Measurements from ENCODE around the gene KIF9.
"Not testable (repeated sequence)": the region's sequence is repeated elsewhere in the genome, so short reads cannot be mapped to it uniquely, and the experiment has no call there.

Gene KIF9

DNA sequence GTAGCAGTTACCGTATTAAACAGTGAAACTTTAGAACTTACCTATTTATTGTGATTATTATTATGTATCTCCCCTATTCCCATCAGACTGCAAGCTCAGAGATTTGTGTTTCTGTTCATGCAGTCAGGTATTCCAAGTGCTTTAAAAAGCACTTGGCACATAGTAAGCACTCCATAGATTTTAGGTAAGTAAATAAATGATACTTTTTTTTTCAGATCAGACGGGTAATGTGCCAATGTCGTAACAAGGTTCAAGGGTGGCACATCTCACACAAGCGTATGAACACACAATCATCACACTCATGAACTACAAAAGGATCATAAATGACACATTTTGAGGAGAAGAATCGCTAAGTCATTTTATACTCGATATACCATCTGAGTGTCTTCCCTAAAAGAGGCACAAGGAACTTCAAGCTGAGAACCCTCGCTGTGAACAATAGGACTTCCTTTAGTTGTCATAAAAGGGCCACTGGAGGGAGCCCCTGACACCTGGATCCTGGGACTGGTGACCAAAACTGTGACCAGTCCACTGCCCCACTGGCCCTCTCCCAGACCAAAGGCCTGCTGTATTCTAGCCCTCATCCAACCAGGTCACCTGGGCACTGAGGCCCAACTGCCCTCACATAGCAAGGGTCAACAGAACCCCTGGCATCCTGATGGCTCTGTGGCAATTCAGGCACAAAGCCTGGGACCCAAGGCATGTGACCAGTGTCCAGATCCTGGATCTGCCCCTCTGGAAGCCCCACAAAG is 32.1 kb downstream of the KIF9 start:
- no peak for DNase-seq

- DNase-seq: no peak
These were observed 35.2 kb downstream of the KIF9 start for GRCh38 chr3:47247131-47248064.

GRCh38 chr3:47245271-47245670 is 37.3 kb downstream of the KIF9 start:
- DNase-seq: no peak

- DNase-seq: no peak
These were observed 38.0 kb downstream of the KIF9 start for GRCh38 chr3:47244531-47245100.

- DNase-seq: no peak
These were observed 39.0 kb downstream of the KIF9 start for GRCh38 chr3:47243419-47244147.

- DNase-seq: no peak
These were observed 42.7 kb downstream of the KIF9 start for GRCh38 chr3:47239929-47240328.

GRCh38 chr3:47238017-47238416 is 44.6 kb downstream of the KIF9 start:
- no peak for DNase-seq

DNA sequence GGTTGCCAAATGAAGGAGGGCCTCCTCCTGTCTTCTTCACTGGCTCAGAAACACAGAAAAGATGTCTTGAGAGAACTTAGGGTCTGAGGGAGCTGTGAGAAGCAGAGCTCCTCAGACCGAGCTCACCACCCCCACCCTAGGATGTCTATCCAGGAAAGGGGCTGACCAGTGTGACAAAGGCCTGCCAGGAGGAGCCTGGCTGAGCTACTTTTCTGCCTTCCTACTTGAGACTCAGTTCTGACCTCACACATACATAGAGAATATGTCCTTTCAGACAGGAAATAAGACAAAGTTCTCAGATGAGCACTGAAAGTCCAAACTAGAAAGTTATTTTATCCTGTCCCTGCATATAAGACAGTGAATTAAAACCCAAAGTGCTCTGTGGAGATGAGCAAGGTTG is 54.5 kb downstream of the KIF9 start:
- DNase-seq: no peak

DNA sequence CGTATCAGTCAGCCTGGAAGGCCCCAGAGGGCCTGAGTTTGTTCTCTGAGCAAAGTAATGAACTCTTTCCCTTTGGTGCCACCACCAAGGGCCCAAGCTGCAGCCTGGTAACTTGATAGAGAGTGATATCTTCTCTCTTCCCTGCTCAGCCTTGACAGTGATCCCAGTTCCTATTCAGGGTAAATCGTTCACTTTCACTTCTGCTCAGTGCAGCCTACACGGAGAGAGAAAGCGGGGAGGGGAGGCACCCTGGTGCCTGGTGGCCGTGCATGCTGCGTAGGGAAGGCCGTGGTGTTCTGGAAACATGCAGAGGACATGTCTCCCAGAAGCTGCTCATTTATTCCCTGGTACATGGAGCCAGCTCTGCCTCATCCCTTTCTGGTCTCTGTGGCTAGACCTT is 54.9 kb downstream of the KIF9 start:
- DNase-seq: no peak

DNA sequence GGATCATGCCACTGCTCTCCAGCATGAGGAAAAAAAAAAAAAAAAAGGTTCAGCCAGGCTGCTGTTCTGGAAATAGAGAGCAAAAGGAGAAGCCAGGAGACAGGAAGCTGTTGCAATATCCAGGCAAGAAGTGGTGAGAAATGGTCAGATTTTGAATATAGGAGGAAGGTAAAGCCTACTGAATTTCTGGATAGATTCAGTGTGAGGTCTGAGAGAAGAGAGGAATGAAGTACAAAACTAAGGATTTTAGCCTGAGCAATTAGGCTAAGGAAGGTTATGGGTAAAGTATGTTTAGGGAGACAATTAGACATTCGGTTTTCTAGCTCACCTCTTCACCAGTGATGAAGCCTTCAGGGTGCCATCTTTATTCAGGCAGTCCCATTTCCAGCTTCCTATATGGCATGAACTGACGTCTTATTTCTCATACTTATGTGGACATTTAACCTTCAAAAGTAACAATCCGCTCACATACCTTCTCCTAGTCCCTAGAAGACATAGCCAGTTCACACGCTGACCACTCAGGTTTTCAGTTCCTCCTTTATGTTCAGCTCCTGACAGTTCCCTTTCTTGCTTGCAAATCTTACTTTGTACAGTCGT is 57.2 kb downstream of the KIF9 start:
- DNase-seq: no peak

DNA sequence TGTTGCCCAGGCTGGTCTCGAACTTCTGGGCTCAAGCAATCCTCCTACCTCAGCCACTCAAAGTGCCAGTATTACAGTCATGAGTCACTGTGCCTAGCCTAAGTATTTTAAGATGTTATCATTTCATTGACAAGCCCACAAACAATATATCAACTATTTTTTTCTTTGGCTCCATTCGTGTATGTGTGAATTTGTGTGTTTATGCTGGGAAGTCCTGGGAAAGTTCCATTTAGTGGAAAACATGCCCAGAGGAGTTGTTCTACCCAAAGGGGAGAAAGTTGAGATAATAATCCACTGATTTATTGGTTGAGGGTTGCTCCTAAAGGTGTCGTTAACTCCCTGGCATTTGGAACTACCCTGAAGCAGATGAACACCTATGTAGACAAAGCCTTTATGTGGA is 58.8 kb downstream of the KIF9 start:
- DNase-seq: no peak

GRCh38 chr3:47221798-47222197 is 60.8 kb downstream of the KIF9 start:
- no peak for DNase-seq

DNA sequence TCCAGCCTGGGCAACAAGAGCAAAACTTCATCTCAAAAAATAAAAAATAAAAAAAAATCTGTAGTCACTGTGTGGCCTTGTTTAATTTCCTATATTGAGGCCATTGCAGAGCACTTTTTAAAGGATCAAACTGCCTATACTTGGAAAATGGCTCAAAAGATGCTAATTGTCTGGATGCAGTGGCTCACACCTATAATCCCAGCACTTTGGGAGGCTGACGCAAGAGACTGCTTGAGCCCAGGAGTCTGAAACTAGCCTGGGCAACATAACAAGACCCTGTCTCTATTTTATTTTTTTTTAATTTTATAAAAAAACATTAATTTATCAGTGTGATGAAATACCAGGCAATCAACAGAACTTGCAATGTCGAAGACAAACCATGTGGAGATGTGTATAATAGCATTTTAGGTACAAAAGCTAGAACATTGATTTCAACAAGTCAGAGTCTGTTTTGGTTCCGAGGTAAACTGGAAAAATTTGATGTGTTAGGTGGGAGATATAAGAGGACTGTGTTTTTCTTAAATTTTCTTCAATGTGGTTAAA is 71.7 kb downstream of the KIF9 start:
- no peak for DNase-seq

DNA sequence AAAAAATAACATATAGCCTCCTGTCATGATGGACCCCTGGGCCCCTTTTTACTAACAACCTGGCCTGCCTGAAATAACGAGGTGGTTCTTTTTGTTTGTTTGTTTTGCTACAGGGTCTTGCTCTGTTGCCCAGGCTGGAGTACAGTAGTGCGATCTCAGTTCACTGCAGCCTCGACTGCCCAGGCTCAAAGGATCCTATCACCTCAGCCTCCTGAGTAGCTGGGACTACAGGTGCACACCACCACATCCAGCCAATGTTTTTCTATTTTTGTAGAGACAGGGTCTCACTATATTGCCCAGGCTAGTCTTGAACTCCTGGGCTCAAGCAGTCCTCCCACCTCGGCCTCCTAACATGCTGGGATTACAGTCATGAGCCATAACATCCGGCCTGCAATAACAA is 76.6 kb downstream of the KIF9 start:
- DNase-seq: not testable (repeated sequence)

GRCh38 chr3:47204875-47205274 is 77.7 kb downstream of the KIF9 start:
- no peak for DNase-seq

DNA sequence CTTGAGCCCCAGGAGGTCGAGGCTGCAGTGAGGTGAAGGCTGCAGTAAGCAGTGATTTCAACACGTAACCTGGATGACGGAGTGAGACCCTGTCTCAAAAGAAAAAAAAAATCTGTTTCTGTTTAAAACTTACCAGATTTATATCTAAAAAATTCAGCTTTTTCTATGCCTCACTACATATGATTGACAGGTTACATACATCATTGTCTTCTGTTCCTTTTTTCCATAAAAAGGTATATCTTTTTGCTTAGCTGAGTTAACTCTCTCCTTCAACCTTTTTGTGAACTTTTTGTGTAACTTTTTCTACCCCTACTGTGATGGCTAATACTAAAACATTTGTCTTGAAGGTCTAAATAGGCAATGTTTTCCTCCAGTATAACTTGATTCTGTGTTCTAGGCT is 80.1 kb downstream of the KIF9 start:
- no peak for DNase-seq

DNA sequence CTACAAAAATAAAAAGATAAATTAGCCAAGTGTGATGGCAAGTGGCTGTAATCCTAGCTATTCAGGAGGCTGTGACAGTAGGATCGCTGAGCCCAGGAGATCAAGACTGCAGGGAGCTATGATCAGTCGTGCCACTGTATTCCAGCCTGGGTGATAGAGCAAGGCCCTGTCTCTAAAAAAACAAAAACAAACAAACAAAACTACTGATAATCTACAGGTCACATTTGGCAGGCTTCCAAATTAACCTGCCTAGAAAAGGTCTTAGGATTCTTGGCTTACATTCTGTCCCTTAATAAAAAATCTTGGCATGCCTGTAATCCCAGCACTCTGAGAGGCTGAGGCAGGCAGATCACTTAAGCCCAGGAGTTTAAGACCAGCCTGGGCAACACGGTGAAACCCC is 85.3 kb downstream of the KIF9 start:
- no peak for DNase-seq

DNA sequence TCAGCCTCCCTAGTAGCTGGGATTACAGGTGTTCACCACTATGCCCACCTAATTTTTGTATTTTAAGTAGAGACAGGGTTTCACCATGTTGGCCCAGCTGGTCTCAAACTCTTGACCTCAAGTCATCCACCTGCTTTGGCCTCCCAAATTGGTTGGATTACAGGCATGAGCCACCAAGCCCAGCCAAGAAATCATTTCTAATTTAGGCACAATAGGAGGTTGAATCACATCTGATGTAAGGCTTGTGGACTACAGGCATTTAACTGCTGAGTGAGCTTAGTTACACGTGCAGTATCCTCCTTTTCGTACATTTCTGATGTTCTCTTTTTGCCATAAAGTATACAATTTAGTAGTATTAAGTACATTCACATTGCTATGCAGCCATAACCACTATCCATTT is 87.6 kb downstream of the KIF9 start:
- no peak for DNase-seq

DNA sequence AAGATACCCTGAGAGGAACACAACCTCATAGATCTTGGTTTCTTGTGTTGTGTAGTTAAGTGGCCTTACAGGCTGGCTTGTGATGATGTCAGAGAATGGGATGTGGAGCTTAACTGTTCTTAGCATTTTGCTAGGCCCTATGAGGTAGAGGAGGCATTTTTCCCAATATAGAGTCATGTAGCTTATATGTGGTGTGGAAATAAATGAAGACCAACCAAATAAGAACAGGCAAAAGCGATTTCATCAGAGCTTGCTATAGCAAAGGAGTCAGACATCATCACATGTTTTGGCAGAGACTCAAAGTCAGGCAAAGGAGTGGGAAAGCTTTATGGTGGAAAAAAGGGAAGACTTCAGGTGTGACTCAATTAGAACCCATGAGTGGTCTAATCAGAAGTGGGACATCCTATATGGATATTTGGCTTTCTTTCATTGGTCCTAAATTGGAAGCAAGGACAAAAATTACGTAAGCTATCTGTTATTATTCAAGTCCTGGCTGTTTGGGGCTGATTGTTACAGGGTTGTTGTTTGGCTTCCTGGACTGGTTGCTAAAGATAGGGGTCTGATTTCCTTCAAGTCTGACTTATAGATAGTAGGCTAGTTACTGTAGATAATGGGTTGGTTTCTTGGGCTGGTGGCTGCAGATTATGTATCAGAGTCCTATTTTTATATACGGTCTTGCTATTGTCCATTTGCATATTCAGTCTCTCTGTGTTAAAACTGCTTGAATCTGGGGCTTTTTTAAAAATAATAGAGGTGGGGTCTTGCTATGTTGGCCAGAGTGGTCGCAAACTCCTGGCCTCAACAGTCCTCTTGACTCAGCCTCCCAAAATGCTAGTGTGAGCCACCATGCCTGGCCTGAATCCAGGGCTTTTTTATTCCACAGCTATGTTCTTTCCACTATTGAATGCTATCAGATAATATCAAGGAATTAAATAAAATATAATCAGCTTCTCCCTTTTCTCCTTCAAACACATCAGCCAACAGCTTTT is 88.4 kb downstream of the KIF9 start:
- DNase-seq: no peak

DNA sequence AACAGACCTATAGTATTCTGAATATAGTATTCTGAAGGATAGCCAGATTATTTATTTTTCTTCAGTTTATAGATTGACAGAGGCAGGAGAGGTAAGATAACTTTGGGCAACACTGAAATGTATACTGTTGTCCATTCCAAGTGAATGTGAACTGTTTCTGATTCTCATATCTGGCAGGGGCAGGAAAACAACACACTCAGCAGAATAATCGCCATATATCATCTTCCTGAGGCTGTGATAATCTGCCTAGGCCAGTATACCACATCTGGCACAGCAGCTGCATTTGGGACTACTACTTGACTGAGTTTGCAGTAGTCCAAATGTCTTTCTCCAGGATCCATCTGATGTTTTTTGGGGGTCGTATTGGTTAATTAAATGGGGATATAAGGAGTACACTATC is 96.3 kb downstream of the KIF9 start:
- no peak for DNase-seq

DNA sequence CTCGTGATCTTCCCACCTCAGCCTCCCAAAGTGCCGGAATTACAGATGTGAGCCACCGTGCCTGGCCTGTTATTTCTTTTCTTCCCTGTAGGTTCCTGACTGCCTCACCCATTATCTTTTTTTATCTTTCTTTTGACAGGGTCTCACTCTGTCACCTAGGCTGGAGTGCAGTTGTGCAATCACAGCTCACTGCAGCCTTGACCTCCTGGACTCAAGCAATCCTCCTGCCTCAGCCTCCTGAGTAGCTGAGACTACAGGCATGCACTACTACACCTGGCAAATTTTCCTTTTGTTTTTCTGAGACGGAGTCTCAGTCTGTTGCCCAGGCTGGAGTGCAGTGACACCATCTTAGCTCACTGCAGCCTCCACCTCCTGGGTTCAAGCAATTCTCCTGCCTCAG is 100.9 kb downstream of the KIF9 start:
- DNase-seq: not testable (repeated sequence)

Measured in NCI-H1436 treated with DMSO at 0.1 percent for 48 hours (cell line).